ENCODE data around the gene ABCA2. TPM values are rescaled to one million over a fixed set of nuclear protein-coding genes. Genes with fewer than 3 reads are reported as not detected.

ABCA2 gene
- total RNA-seq, 1 experiment from 2014 or later = 19.2 TPM

GRCh38 chr9:137015540-137015930 is 12.5 kb downstream of the ABCA2 start:
- Mint-ChIP-seq H3K4me1 (no peaks in the 10 kb centered on the region), H3K9me3 (no peaks in the 10 kb centered on the region), H3K27ac (no peak overlapping the region), H3K4me3 (no peak overlapping the region), H3K36me3 (peaks cover 9% of the 10 kb centered on the region), H3K27me3 (ENCODE audit: low read depth) (no peaks in the 10 kb centered on the region)
- TF ChIP-seq ELF4 (CRISPR knock-in tag; IDR thresholded peaks at IDR 0.05; ENCODE audit: low read depth) (no peak), RELA (CRISPR knock-in tag; IDR thresholded peaks at IDR 0.05; ENCODE audit: borderline replicate concordance) (no peak), ZBTB21 (CRISPR knock-in tag; IDR thresholded peaks at IDR 0.05; ENCODE audit: borderline replicate concordance) (no peak)
- TF ChIP-seq, protein P1, sequence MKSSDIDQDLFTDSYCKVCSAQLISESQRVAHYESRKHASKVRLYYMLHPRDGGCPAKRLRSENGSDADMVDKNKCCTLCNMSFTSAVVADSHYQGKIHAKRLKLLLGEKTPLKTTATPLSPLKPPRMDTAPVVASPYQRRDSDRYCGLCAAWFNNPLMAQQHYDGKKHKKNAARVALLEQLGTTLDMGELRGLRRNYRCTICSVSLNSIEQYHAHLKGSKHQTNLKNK (CRISPR knock-in tag; IDR thresholded peaks at IDR 0.05) = no peak
- TF ChIP-seq, protein P2, sequence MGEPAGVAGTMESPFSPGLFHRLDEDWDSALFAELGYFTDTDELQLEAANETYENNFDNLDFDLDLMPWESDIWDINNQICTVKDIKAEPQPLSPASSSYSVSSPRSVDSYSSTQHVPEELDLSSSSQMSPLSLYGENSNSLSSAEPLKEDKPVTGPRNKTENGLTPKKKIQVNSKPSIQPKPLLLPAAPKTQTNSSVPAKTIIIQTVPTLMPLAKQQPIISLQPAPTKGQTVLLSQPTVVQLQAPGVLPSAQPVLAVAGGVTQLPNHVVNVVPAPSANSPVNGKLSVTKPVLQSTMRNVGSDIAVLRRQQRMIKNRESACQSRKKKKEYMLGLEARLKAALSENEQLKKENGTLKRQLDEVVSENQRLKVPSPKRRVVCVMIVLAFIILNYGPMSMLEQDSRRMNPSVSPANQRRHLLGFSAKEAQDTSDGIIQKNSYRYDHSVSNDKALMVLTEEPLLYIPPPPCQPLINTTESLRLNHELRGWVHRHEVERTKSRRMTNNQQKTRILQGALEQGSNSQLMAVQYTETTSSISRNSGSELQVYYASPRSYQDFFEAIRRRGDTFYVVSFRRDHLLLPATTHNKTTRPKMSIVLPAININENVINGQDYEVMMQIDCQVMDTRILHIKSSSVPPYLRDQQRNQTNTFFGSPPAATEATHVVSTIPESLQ (CRISPR knock-in tag; IDR thresholded peaks at IDR 0.05) = no peak
- POLR2A ChIA-PET = no interaction called here
- DNase-seq (ENCODE audit: low spot score) (no peak), ATAC-seq (no peak)
- CTCF ChIA-PET = interaction anchor here (1.0 kb wide), 1 partner anchor 14 kb away, joined by 6 read pairs; no protein-coding TSS in a partner anchor

GRCh38 chr9:137014776-137015539 is 13.1 kb downstream of the ABCA2 start:
- H3K27ac Mint-ChIP-seq = no peak overlapping the region
- no peak overlapping the region for H3K4me3 Mint-ChIP-seq
- DNase-seq (ENCODE audit: low spot score) (no peak), ATAC-seq (no peak)
- H3K27me3 Mint-ChIP-seq (ENCODE audit: low read depth) = no peaks in the 10 kb centered on the region
- TF ChIP-seq ZNF232 (CRISPR knock-in tag; IDR thresholded peaks at IDR 0.05) (no peak), ATF3 (CRISPR knock-in tag; conservative IDR thresholded peaks at IDR 0.05) (no peak), FOXP1 (CRISPR knock-in tag; IDR thresholded peaks at IDR 0.05; ENCODE audit: borderline replicate concordance) (no peak), HMGXB4 (CRISPR knock-in tag; IDR thresholded peaks at IDR 0.05) (no peak), AFF4 (CRISPR knock-in tag; IDR thresholded peaks at IDR 0.05; ENCODE audit: borderline replicate concordance) (no peak), MYBL2 (CRISPR knock-in tag; IDR thresholded peaks at IDR 0.05) (no peak), ZNF121 (CRISPR knock-in tag; IDR thresholded peaks at IDR 0.05) (no peak), OVOL2 (CRISPR knock-in tag; IDR thresholded peaks at IDR 0.05; ENCODE audit: borderline replicate concordance) (no peak)
- H3K36me3 Mint-ChIP-seq = peaks cover 9% of the 10 kb centered on the region
- CTCF ChIA-PET = interaction anchor here (0.6 to 3.3 kb wide), 3 partner anchors 11 to 20 kb away, joined by 3 to 14 read pairs (median 6); no protein-coding TSS in a partner anchor
- POLR2A ChIA-PET = no interaction called here
- H3K9me3 Mint-ChIP-seq = no peaks in the 10 kb centered on the region
- no peaks in the 10 kb centered on the region for H3K4me1 Mint-ChIP-seq
